ENCODE results near the gene USF1. TPM values are rescaled to one million over a fixed set of nuclear protein-coding genes. Genes with fewer than 3 reads are reported as not detected.
"Not testable (repeated sequence)": the region's sequence is repeated elsewhere in the genome, so short reads cannot be mapped to it uniquely, and the experiment has no call there.

USF1 gene
- total RNA-seq, 1 donor from 2014 or later = 31.7 TPM

- Histone ChIP-seq H3K4me1 (no peaks in the 10 kb centered on the region), H3K4me3 (no peak overlapping the region), H3K36me3 (no peaks in the 10 kb centered on the region), H3K9me3 (replicated peaks) (no peaks in the 10 kb centered on the region), H3K27ac (replicated peaks) (no peak overlapping the region), H3K27me3 (ENCODE audit: low read depth) (peaks cover 13% of the 10 kb centered on the region)
- intact Hi-C loops (cut with micrococcal nuclease) = no loop called here
- TF ChIP-seq, protein P1, sequence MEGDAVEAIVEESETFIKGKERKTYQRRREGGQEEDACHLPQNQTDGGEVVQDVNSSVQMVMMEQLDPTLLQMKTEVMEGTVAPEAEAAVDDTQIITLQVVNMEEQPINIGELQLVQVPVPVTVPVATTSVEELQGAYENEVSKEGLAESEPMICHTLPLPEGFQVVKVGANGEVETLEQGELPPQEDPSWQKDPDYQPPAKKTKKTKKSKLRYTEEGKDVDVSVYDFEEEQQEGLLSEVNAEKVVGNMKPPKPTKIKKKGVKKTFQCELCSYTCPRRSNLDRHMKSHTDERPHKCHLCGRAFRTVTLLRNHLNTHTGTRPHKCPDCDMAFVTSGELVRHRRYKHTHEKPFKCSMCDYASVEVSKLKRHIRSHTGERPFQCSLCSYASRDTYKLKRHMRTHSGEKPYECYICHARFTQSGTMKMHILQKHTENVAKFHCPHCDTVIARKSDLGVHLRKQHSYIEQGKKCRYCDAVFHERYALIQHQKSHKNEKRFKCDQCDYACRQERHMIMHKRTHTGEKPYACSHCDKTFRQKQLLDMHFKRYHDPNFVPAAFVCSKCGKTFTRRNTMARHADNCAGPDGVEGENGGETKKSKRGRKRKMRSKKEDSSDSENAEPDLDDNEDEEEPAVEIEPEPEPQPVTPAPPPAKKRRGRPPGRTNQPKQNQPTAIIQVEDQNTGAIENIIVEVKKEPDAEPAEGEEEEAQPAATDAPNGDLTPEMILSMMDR (IDR thresholded peaks at IDR 0.05; ENCODE audit: borderline replicate concordance) = no peak
- DNase-seq = no peak
Observed at GRCh38 chr1:161070761-161071160, 25.0 kb upstream of the USF1 start.

DNA sequence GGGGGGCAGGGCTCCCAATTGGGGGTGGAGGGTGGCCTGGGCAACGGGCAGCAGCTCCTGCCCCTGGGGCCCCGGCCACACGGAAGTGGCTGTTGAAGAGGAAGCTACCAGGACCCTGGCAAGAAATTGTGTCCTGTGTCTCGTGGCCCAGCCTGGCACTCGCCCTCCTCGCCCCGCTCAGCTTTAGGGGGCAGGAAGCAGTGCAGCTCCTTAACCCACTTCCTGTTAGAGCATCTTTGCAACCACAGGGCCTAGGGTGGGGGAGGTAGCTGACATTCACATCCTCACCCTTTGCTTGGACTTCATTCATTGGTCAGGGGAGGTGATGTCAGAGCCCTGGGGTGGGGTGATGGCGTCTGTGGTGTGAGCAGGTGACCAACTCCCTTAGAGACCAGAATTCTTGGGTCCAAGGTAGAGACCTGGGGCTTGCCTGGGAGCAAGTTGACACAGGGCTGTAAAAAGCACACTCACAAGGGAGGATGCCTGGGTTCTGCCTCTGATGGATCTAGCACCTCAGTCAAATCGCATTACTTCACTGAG lies 24.0 kb upstream of the USF1 start, which contains the start of gene ARHGAP30:
Gene ARHGAP30 (minus strand): TSS at position 161 of the 540 bp plus-strand sequence. CDS start 267 bp downstream, outside the sequence.
- H3K36me3 ChIP-seq = no peaks in the 10 kb centered on the region
- H3K9me3 ChIP-seq (replicated peaks) = no peaks in the 10 kb centered on the region
- H3K4me1 ChIP-seq = no peaks in the 10 kb centered on the region
- H3K4me3 ChIP-seq = peak within 1 kb of the TSS; percentile 49
- peak; percentile 62 for DNase-seq
- peak within 1 kb of the TSS; percentile 66 for H3K27ac ChIP-seq (replicated peaks)
- peaks cover 22% of the 10 kb centered on the region for H3K27me3 ChIP-seq (ENCODE audit: low read depth)
- intact Hi-C loops (cut with micrococcal nuclease) = no loop called here
- TF ChIP-seq, protein P1 (IDR thresholded peaks at IDR 0.05; ENCODE audit: borderline replicate concordance) = no peak

GRCh38 chr1:161069241-161069640 lies 23.5 kb upstream of the USF1 start:
- H3K27ac ChIP-seq (replicated peaks) = peak overlapping the region; percentile 66
- no peaks in the 10 kb centered on the region for H3K4me1 ChIP-seq
- no peaks in the 10 kb centered on the region for H3K36me3 ChIP-seq
- intact Hi-C loops (cut with micrococcal nuclease) = no loop called here
- H3K9me3 ChIP-seq (replicated peaks) = no peaks in the 10 kb centered on the region
- H3K4me3 ChIP-seq = peak overlapping the region; percentile 49
- TF ChIP-seq, protein P1 (IDR thresholded peaks at IDR 0.05; ENCODE audit: borderline replicate concordance) = no peak
- no peak for DNase-seq
- peaks cover 28% of the 10 kb centered on the region for H3K27me3 ChIP-seq (ENCODE audit: low read depth)

GRCh38 chr1:161068306-161069234 lies 22.8 kb upstream of the USF1 start:
- intact Hi-C loops (cut with micrococcal nuclease) = no loop called here
- Histone ChIP-seq H3K36me3 (no peaks in the 10 kb centered on the region), H3K4me1 (no peaks in the 10 kb centered on the region), H3K27ac (replicated peaks) (peak overlapping the region; percentile 66), H3K27me3 (ENCODE audit: low read depth) (peaks cover 35% of the 10 kb centered on the region), H3K4me3 (peak overlapping the region; percentile 49), H3K9me3 (replicated peaks) (no peaks in the 10 kb centered on the region)
- DNase-seq = peak; percentile 70
- TF ChIP-seq, protein P1 (IDR thresholded peaks at IDR 0.05; ENCODE audit: borderline replicate concordance) = no peak

GRCh38 chr1:161066694-161067093 lies 20.9 kb upstream of the USF1 start:
- Histone ChIP-seq H3K27me3 (ENCODE audit: low read depth) (peaks cover 50% of the 10 kb centered on the region), H3K9me3 (replicated peaks) (no peaks in the 10 kb centered on the region), H3K36me3 (no peaks in the 10 kb centered on the region), H3K4me1 (no peaks in the 10 kb centered on the region), H3K27ac (replicated peaks) (no peak overlapping the region), H3K4me3 (no peak overlapping the region)
- TF ChIP-seq, protein P1 (IDR thresholded peaks at IDR 0.05; ENCODE audit: borderline replicate concordance) = no peak
- no peak for DNase-seq
- intact Hi-C loops (cut with micrococcal nuclease) = no loop called here

DNA sequence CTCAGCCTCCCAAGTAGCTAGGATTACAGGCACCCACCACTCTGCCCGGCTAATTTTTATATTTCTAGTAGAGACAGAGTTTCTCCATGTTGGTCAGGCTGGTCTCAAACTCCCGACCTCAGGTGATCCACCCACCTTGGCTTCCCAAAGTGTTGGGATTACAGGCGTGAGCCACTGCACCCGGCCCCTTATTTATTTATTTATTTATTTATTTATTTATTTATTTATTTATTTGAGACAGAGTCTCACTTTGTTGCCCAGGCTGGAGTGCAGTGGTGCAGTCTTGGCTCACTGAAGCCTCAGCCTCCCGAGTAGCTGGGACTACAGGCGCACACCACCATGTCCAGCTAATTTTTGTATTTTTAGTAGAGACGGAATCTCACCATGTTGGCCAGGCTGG lies 19.9 kb upstream of the USF1 start:
- H3K4me1 ChIP-seq; H3K4me3 ChIP-seq; H3K27ac ChIP-seq (replicated peaks); H3K9me3 ChIP-seq (replicated peaks); intact Hi-C loops (cut with micrococcal nuclease); DNase-seq; H3K36me3 ChIP-seq: not testable (repeated sequence)
- peaks cover 59% of the 10 kb centered on the region for H3K27me3 ChIP-seq (ENCODE audit: low read depth)

DNA sequence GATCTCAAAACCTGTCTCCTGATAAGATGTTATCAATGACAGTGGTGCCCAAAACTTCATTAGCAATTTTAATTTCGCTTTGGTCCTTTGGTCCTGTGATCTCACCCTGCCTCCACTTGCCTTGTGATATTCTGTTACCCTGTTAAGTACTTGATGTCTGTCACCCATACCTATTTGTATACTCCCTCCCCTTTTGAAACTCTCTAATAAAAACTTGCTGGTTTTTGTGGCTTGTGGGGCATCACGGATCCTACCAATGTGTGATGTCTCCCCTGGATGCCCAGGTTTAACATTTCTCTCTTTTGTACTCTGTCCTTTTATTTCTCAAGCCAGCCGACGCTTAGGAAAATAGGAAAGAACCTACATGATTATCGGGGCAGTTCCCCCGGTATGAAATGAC lies 18.2 kb upstream of the USF1 start:
- H3K27ac ChIP-seq (replicated peaks); DNase-seq; H3K36me3 ChIP-seq; intact Hi-C loops (cut with micrococcal nuclease); H3K4me3 ChIP-seq; H3K9me3 ChIP-seq (replicated peaks); H3K4me1 ChIP-seq: not testable (repeated sequence)
- peaks cover 56% of the 10 kb centered on the region for H3K27me3 ChIP-seq (ENCODE audit: low read depth)

Measured in left ventricle myocardium inferior (tissue), 1 donor.